IPS DF 6.9 (cell line): Measurements from ENCODE around the gene SYCP2L.
"Not testable (repeated sequence)": the region's sequence is repeated elsewhere in the genome, so short reads cannot be mapped to it uniquely, and the experiment has no call there.

Experiments used
- DNase-seq: peaks from one replicate; pipeline ENCODE4 v3.0.0-alpha.2; 2013; ENCODE audit warnings: low read depth, low spot score
- H3K27ac ChIP-seq: one replicate; pipeline ENCODE4 v1.5.1; 2013; ENCODE audit warnings: low read length, control low read depth
- H3K27me3 ChIP-seq: 2 replicates; pipeline ENCODE4 v1.6.1; 2013; ENCODE audit warnings: mild to moderate bottlenecking, low read length; ENCODE audit not compliant: control insufficient read depth, insufficient read depth
- H3K36me3 ChIP-seq: 2 replicates; pipeline ENCODE4 v1.6.1; 2013; ENCODE audit warnings: low read length; ENCODE audit not compliant: control insufficient read depth, insufficient read depth
- H3K4me1 ChIP-seq: 2 replicates; pipeline ENCODE4 v1.6.1; 2013; ENCODE audit warnings: low read length; ENCODE audit not compliant: control insufficient read depth, insufficient read depth
- H3K4me3 ChIP-seq: 2 replicates; pipeline ENCODE4 v1.5.1; 2013; ENCODE audit warnings: mild to moderate bottlenecking, low read length
- H3K9me3 ChIP-seq: 2 replicates; pipeline ENCODE4 v1.6.1; 2013; ENCODE audit warnings: low read length, inconsistent platforms; ENCODE audit not compliant: control insufficient read depth, insufficient read depth
- WGBS: extraction: QIAGEN DNeasy Blood & Tissue Kit; methylation state at CpG from one replicate; pipeline ENCODE4 v1.1.7; 2013; ENCODE audit warnings: mixed read lengths, missing lambda C conversion rate; ENCODE audit not compliant: insufficient read length, insufficient coverage; 5-methylcytosine and 5-hydroxymethylcytosine counted together

The SYCP2L gene

GRCh38 chr6:10999994-11000393, 113.1 kb downstream of the SYCP2L start:
- no peak overlapping the region for H3K4me3 ChIP-seq
- DNase-seq, result no peak
- peaks cover 2% of the 10 kb centered on the region; the same call in 1 of the 2 replicates for H3K4me1 ChIP-seq
- no peaks in the 10 kb centered on the region for H3K27me3 ChIP-seq
- no CpG with 5 or more reads among the region's 2 CpGs for WGBS
- no peaks in the 10 kb centered on the region for H3K9me3 ChIP-seq
- no peaks in the 10 kb centered on the region for H3K36me3 ChIP-seq
- no peak overlapping the region for H3K27ac ChIP-seq

GRCh38 chr6:11002176-11002575, 115.3 kb downstream of the SYCP2L start:
- no peak overlapping the region for H3K27ac ChIP-seq
- H3K4me3 ChIP-seq, result no peak overlapping the region
- no peaks in the 10 kb centered on the region for H3K9me3 ChIP-seq
- H3K36me3 ChIP-seq, result no peaks in the 10 kb centered on the region
- no peaks in the 10 kb centered on the region for H3K4me1 ChIP-seq
- H3K27me3 ChIP-seq, result no peaks in the 10 kb centered on the region
- DNase-seq, result no peak
- WGBS, result no CpG with 5 or more reads among the region's 2 CpGs

GRCh38 chr6:11003297-11003696, 116.4 kb downstream of the SYCP2L start:
- no CpG with 5 or more reads among the region's 5 CpGs for WGBS
- DNase-seq, H3K9me3 ChIP-seq, H3K4me3 ChIP-seq, H3K27ac ChIP-seq, H3K36me3 ChIP-seq, H3K27me3 ChIP-seq, H3K4me1 ChIP-seq: not testable (repeated sequence)

GRCh38 chr6:11006061-11006460, 119.2 kb downstream of the SYCP2L start:
- H3K4me3 ChIP-seq, result no peak overlapping the region
- no peaks in the 10 kb centered on the region for H3K36me3 ChIP-seq
- no peaks in the 10 kb centered on the region for H3K9me3 ChIP-seq
- WGBS, result no CpG with 5 or more reads among the region's 4 CpGs
- no peak for DNase-seq
- H3K4me1 ChIP-seq, result no peaks in the 10 kb centered on the region; the same call in 1 of the 2 replicates
- no peaks in the 10 kb centered on the region for H3K27me3 ChIP-seq
- H3K27ac ChIP-seq, result no peak overlapping the region

- DNase-seq, result no peak
- no peaks in the 10 kb centered on the region for H3K36me3 ChIP-seq
- H3K27ac ChIP-seq, result no peak overlapping the region
- no peak overlapping the region for H3K4me3 ChIP-seq
- no peaks in the 10 kb centered on the region for H3K27me3 ChIP-seq
- H3K9me3 ChIP-seq, result no peaks in the 10 kb centered on the region
- no CpG with 5 or more reads among the region's 10 CpGs for WGBS
- no peaks in the 10 kb centered on the region; the same call in 1 of the 2 replicates for H3K4me1 ChIP-seq
Observed at GRCh38 chr6:11007715-11008608, 121.1 kb downstream of the SYCP2L start.

GRCh38 chr6:11008821-11009220, 122.0 kb downstream of the SYCP2L start:
- no peak for DNase-seq
- WGBS, result no CpG with 5 or more reads among the region's 1 CpG
- H3K36me3 ChIP-seq, result no peaks in the 10 kb centered on the region
- H3K4me1 ChIP-seq, result no peaks in the 10 kb centered on the region; the same call in 1 of the 2 replicates
- no peak overlapping the region for H3K27ac ChIP-seq
- H3K4me3 ChIP-seq, result no peak overlapping the region
- no peaks in the 10 kb centered on the region for H3K27me3 ChIP-seq
- H3K9me3 ChIP-seq, result no peaks in the 10 kb centered on the region

- no CpG with 5 or more reads among the region's 6 CpGs for WGBS
- H3K27me3 ChIP-seq, result no peaks in the 10 kb centered on the region
- H3K9me3 ChIP-seq, result no peaks in the 10 kb centered on the region
- H3K4me3 ChIP-seq, result no peak overlapping the region
- no peaks in the 10 kb centered on the region; the same call in 1 of the 2 replicates for H3K4me1 ChIP-seq
- no peak for DNase-seq
- no peaks in the 10 kb centered on the region for H3K36me3 ChIP-seq
- H3K27ac ChIP-seq, result no peak overlapping the region
Observed at GRCh38 chr6:11009353-11009752, 122.5 kb downstream of the SYCP2L start.

- DNase-seq, result no peak
- H3K4me1 ChIP-seq, result no peaks in the 10 kb centered on the region; the same call in 1 of the 2 replicates
Observed at GRCh38 chr6:11011787-11012234, 125.0 kb downstream of the SYCP2L start.

GRCh38 chr6:11012295-11012754, 125.5 kb downstream of the SYCP2L start:
- Histone ChIP-seq H3K27ac (no peak overlapping the region), H3K36me3 (no peaks in the 10 kb centered on the region), H3K4me1 (no peaks in the 10 kb centered on the region; the same call in 1 of the 2 replicates)

More at GRCh38 chr6:11011787-11012234, 125.0 kb downstream of the SYCP2L start:
- Histone ChIP-seq H3K36me3 (no peaks in the 10 kb centered on the region), H3K9me3 (no peaks in the 10 kb centered on the region), H3K27ac (no peak overlapping the region), H3K27me3 (no peaks in the 10 kb centered on the region), H3K4me3 (no peak overlapping the region)
- WGBS, result no CpG with 5 or more reads among the region's 8 CpGs

GRCh38 chr6:11012976-11013720, 126.3 kb downstream of the SYCP2L start:
- WGBS, result no CpG with 5 or more reads among the region's 5 CpGs
- Histone ChIP-seq H3K9me3 (no peaks in the 10 kb centered on the region), H3K4me1 (no peaks in the 10 kb centered on the region; the same call in 1 of the 2 replicates), H3K36me3 (no peaks in the 10 kb centered on the region), H3K4me3 (no peak overlapping the region), H3K27ac (no peak overlapping the region), H3K27me3 (no peaks in the 10 kb centered on the region)
- no peak for DNase-seq

More at GRCh38 chr6:11012295-11012754, 125.5 kb downstream of the SYCP2L start:
- no CpG with 5 or more reads among the region's 5 CpGs for WGBS
- H3K27me3 ChIP-seq, result no peaks in the 10 kb centered on the region
- DNase-seq, result no peak
- H3K4me3 ChIP-seq, result no peak overlapping the region
- H3K9me3 ChIP-seq, result no peaks in the 10 kb centered on the region
